Measurements from ENCODE around the gene ALCAM.

Gene ALCAM

DNA sequence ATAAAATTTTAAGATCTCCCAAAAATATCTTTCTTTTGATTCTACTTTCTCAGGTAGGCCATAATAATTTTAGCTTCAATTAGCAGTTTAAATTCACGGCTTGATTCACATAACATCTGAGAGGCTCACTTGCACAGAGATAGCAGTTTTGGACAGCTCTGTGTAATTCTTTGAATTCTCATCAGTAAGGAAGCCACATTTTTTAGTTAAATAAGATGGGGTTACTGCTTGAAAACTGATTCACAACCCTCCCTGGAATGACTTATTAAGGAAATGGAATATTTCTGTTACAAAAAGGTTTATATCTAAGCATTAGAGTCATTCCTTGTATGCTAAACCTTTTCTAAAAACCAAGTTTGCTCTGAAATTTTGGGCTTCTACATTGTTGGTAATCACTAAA is 212.7 kb downstream of the ALCAM start:
- TF ChIP-seq, protein P1, sequence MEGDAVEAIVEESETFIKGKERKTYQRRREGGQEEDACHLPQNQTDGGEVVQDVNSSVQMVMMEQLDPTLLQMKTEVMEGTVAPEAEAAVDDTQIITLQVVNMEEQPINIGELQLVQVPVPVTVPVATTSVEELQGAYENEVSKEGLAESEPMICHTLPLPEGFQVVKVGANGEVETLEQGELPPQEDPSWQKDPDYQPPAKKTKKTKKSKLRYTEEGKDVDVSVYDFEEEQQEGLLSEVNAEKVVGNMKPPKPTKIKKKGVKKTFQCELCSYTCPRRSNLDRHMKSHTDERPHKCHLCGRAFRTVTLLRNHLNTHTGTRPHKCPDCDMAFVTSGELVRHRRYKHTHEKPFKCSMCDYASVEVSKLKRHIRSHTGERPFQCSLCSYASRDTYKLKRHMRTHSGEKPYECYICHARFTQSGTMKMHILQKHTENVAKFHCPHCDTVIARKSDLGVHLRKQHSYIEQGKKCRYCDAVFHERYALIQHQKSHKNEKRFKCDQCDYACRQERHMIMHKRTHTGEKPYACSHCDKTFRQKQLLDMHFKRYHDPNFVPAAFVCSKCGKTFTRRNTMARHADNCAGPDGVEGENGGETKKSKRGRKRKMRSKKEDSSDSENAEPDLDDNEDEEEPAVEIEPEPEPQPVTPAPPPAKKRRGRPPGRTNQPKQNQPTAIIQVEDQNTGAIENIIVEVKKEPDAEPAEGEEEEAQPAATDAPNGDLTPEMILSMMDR (IDR thresholded peaks at IDR 0.05; ENCODE audit: low read depth, low read length, missing control alignments) = no peak
- H3K4me3 ChIP-seq (replicated peaks; ENCODE audit: low read depth, low read length) = no peak overlapping the region
- DNase-seq (ENCODE audit: extremely low read depth, low read depth) = no peak

DNA sequence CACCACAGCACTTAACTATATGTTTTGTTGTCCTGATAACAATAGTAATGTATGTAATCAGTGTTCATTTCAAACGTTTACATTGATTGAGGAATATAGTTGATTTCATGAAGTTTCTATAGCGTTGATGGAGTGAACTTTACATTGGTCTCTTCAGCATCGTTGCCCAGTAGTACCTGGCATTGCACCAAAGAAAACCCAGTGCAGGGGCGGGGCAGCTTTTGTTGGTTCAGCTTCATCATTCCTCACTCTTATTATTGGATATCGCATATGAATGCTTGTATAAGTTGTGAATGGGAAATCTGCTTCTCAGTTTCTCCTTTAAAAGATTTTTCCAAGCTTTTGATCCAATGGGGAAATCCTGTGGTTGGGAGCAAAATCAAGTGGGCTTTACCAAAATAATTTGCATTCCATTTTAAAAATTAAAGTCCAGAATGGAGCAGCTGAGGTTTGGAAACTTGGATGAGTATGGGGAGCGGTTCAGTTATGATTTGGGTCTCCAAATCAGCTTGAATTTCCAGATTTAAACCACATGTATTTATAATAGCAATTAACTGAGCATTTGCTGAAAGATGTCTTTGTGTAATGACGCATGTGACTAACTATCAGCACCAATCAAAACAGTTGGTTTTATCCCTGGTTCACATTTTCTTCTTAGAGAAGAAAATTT is 213.7 kb downstream of the ALCAM start:
- TF ChIP-seq, protein P1 (IDR thresholded peaks at IDR 0.05; ENCODE audit: low read depth, low read length, missing control alignments) = no peak
- H3K4me3 ChIP-seq (replicated peaks; ENCODE audit: low read depth, low read length) = no peak overlapping the region
- DNase-seq (ENCODE audit: extremely low read depth, low read depth) = no peak

DNA sequence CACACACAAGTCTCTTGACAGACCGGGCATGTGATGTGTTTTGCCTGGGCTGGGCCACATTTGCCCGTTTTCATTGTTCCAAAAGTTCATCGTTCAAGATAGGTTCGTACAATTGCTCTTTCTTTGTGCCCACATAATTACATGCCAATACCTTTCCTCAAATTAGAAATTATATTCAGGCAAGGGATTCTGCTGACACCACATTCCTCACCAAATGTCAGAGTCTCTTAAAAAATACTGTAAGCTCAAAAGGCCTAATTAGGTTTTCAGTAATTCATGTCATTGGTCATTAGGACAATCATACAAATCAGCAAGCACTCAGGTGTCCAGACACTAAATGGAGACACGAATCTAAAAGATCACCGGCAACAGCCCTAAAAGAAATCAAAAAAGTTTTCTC is 215.3 kb downstream of the ALCAM start:
- no peak overlapping the region for H3K4me3 ChIP-seq (replicated peaks; ENCODE audit: low read depth, low read length)
- no peak for DNase-seq (ENCODE audit: extremely low read depth, low read depth)
- TF ChIP-seq, protein P1 (IDR thresholded peaks at IDR 0.05; ENCODE audit: low read depth, low read length, missing control alignments) = no peak

DNA sequence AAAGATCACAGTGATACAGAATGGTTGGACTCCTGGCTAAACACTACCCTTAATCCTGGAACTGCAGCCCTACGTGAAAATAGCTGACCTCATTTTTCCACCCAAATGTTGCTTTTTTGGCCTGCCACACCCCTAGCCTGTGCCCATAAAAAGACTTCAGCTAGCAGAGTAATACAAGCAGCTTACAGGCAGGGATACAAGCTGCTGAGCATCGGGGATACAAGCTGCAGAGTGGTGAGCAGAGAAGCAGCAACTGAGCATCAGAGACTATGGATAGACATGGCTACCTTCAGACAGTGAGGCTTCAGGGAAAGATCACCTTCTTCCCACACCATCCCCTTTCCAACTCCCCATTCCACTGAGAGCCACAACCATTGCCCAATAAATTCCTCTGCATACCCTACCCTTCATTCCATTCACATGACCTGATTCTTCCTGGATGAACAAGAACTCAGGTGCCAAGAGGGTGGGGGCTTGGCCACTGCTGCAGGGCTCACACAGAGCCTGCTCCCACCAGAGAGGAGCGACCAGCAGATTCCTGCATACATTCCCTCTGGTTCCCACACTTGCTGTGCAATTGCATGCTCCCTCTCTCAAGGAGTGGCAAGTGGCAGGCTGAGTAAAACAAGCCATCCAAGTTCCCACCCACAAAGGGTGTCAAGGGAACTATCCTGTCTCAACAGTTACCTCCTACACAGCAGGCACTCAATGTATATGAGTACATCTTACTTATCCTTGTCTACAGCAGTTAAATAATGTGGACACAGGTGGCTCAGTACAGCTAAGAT is 217.5 kb downstream of the ALCAM start:
- no peak overlapping the region for H3K4me3 ChIP-seq (replicated peaks; ENCODE audit: low read depth, low read length)
- TF ChIP-seq, protein P1 (IDR thresholded peaks at IDR 0.05; ENCODE audit: low read depth, low read length, missing control alignments) = no peak
- DNase-seq (ENCODE audit: extremely low read depth, low read depth) = no peak

DNA sequence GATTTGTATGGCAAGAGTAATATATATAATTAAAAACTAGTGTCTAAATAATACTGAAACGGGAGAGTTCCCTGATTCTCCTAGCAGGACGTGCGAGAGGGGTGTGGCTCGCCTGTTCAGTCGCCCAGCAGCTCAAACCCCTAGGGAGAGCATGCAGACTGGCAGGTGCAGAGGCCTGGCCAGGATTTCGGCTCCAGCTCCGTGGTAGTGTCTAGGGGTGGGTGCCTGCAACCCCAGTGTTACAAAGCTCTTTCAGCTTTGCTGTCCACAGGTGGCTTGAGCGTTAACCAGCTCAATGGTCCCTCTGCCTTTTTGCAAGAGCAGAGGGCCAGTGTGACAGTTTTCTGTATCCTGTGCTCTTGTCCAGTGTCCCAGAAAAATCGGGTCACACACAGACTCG is 226.6 kb downstream of the ALCAM start:
- DNase-seq (ENCODE audit: extremely low read depth, low read depth) = no peak
- TF ChIP-seq, protein P1 (IDR thresholded peaks at IDR 0.05; ENCODE audit: low read depth, low read length, missing control alignments) = no peak
- no peak overlapping the region for H3K4me3 ChIP-seq (replicated peaks; ENCODE audit: low read depth, low read length)

DNA sequence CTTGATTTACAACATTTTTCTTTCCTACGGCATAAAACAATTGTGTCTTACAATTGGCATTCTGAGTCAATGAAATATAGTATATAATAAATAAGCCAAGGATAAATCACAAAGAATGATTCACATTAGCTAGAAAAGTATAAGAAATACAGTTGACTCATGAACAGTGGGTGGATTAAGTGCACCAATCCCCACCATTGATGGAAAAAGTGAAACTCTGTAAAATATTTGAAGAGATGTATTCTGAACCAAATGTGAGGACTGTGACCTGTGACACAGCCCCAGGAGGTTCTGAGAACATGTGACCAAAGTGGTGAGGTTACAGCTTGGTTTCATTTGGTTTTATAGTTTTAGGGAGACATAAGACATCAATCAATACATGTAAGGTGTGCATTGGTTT is 227.5 kb downstream of the ALCAM start:
- DNase-seq (ENCODE audit: extremely low read depth, low read depth) = no peak
- H3K4me3 ChIP-seq (replicated peaks; ENCODE audit: low read depth, low read length) = no peak overlapping the region
- TF ChIP-seq, protein P1 (IDR thresholded peaks at IDR 0.05; ENCODE audit: low read depth, low read length, missing control alignments) = no peak

Data from HFF-Myc (cell line).